ENCODE results near the gene GPC5.

Gene GPC5

GRCh38 chr13:91540158-91540736, 141.8 kb downstream of the GPC5 start:
- Histone ChIP-seq H3K27ac (ENCODE audit: low read length) (no peak overlapping the region), H3K27me3 (ENCODE audit: low read depth, low read length) (no peaks in the 10 kb centered on the region), H3K9me3 (ENCODE audit: control insufficient read depth in 1 of 2, low read length in 2 of 2) (no peaks in the 10 kb centered on the region), H3K36me3 (ENCODE audit: control insufficient read depth in 1 of 2, insufficient read depth in 2 of 2, low read length in 2 of 2) (no peaks in the 10 kb centered on the region), H3K4me3 (ENCODE audit: low read depth in 1 of 2, low read length in 2 of 2) (no peak overlapping the region), H3K4me1 (ENCODE audit: control insufficient read depth in 1 of 2, insufficient read depth in 2 of 2, low read length in 2 of 2) (no peaks in the 10 kb centered on the region)

GRCh38 chr13:91544723-91545122, 146.3 kb downstream of the GPC5 start:
- H3K4me3 ChIP-seq (ENCODE audit: low read depth in 1 of 2, low read length in 2 of 2): no peak overlapping the region
- H3K9me3 ChIP-seq (ENCODE audit: control insufficient read depth in 1 of 2, low read length in 2 of 2): no peaks in the 10 kb centered on the region
- H3K27me3 ChIP-seq (ENCODE audit: low read depth, low read length): no peaks in the 10 kb centered on the region
- no peak overlapping the region for H3K27ac ChIP-seq (ENCODE audit: low read length)
- no peaks in the 10 kb centered on the region for H3K36me3 ChIP-seq (ENCODE audit: control insufficient read depth in 1 of 2, insufficient read depth in 2 of 2, low read length in 2 of 2)
- no peaks in the 10 kb centered on the region for H3K4me1 ChIP-seq (ENCODE audit: control insufficient read depth in 1 of 2, insufficient read depth in 2 of 2, low read length in 2 of 2)

GRCh38 chr13:91546900-91547299, 148.5 kb downstream of the GPC5 start:
- H3K27ac ChIP-seq (ENCODE audit: low read length): no peak overlapping the region
- no peaks in the 10 kb centered on the region for H3K4me1 ChIP-seq (ENCODE audit: control insufficient read depth in 1 of 2, insufficient read depth in 2 of 2, low read length in 2 of 2)
- H3K9me3 ChIP-seq (ENCODE audit: control insufficient read depth in 1 of 2, low read length in 2 of 2): no peaks in the 10 kb centered on the region
- no peaks in the 10 kb centered on the region for H3K27me3 ChIP-seq (ENCODE audit: low read depth, low read length)
- H3K36me3 ChIP-seq (ENCODE audit: control insufficient read depth in 1 of 2, insufficient read depth in 2 of 2, low read length in 2 of 2): no peaks in the 10 kb centered on the region
- no peak overlapping the region for H3K4me3 ChIP-seq (ENCODE audit: low read depth in 1 of 2, low read length in 2 of 2)

GRCh38 chr13:91553584-91553983, 155.2 kb downstream of the GPC5 start:
- H3K4me3 ChIP-seq (ENCODE audit: low read depth in 1 of 2, low read length in 2 of 2): no peak overlapping the region
- H3K27me3 ChIP-seq (ENCODE audit: low read depth, low read length): no peaks in the 10 kb centered on the region

GRCh38 chr13:91554101-91554500, 155.7 kb downstream of the GPC5 start:
- Histone ChIP-seq H3K27me3 (ENCODE audit: low read depth, low read length) (no peaks in the 10 kb centered on the region), H3K4me3 (ENCODE audit: low read depth in 1 of 2, low read length in 2 of 2) (no peak overlapping the region), H3K4me1 (ENCODE audit: control insufficient read depth in 1 of 2, insufficient read depth in 2 of 2, low read length in 2 of 2) (no peaks in the 10 kb centered on the region), H3K9me3 (ENCODE audit: control insufficient read depth in 1 of 2, low read length in 2 of 2) (peaks cover 0 to 8% of the 10 kb centered on the region in 2 donors), H3K27ac (ENCODE audit: low read length) (no peak overlapping the region), H3K36me3 (ENCODE audit: control insufficient read depth in 1 of 2, insufficient read depth in 2 of 2, low read length in 2 of 2) (no peaks in the 10 kb centered on the region)

More at GRCh38 chr13:91553584-91553983, 155.2 kb downstream of the GPC5 start:
- Histone ChIP-seq H3K9me3 (ENCODE audit: control insufficient read depth in 1 of 2, low read length in 2 of 2) (peaks cover 0 to 8% of the 10 kb centered on the region in 2 donors), H3K4me1 (ENCODE audit: control insufficient read depth in 1 of 2, insufficient read depth in 2 of 2, low read length in 2 of 2) (no peaks in the 10 kb centered on the region), H3K27ac (ENCODE audit: low read length) (no peak overlapping the region), H3K36me3 (ENCODE audit: control insufficient read depth in 1 of 2, insufficient read depth in 2 of 2, low read length in 2 of 2) (no peaks in the 10 kb centered on the region)

- Histone ChIP-seq H3K27me3 (ENCODE audit: low read depth, low read length) (no peaks in the 10 kb centered on the region), H3K27ac (ENCODE audit: low read length) (no peak overlapping the region), H3K4me1 (ENCODE audit: control insufficient read depth in 1 of 2, insufficient read depth in 2 of 2, low read length in 2 of 2) (no peaks in the 10 kb centered on the region), H3K36me3 (ENCODE audit: control insufficient read depth in 1 of 2, insufficient read depth in 2 of 2, low read length in 2 of 2) (no peaks in the 10 kb centered on the region), H3K9me3 (ENCODE audit: control insufficient read depth in 1 of 2, low read length in 2 of 2) (peaks cover 0 to 8% of the 10 kb centered on the region in 2 donors), H3K4me3 (ENCODE audit: low read depth in 1 of 2, low read length in 2 of 2) (no peak overlapping the region)
Observed at GRCh38 chr13:91557328-91558090, 159.1 kb downstream of the GPC5 start.

- Histone ChIP-seq H3K4me3 (ENCODE audit: low read depth in 1 of 2, low read length in 2 of 2) (no peak overlapping the region), H3K36me3 (ENCODE audit: control insufficient read depth in 1 of 2, insufficient read depth in 2 of 2, low read length in 2 of 2) (no peaks in the 10 kb centered on the region), H3K9me3 (ENCODE audit: control insufficient read depth in 1 of 2, low read length in 2 of 2) (no peaks in the 10 kb centered on the region), H3K27ac (ENCODE audit: low read length) (no peak overlapping the region), H3K27me3 (ENCODE audit: low read depth, low read length) (no peaks in the 10 kb centered on the region), H3K4me1 (ENCODE audit: control insufficient read depth in 1 of 2, insufficient read depth in 2 of 2, low read length in 2 of 2) (no peaks in the 10 kb centered on the region)
Observed at GRCh38 chr13:91563799-91564198, 165.4 kb downstream of the GPC5 start.

GRCh38 chr13:91564396-91564795, 166.0 kb downstream of the GPC5 start:
- no peak overlapping the region for H3K27ac ChIP-seq (ENCODE audit: low read length)
- no peaks in the 10 kb centered on the region for H3K36me3 ChIP-seq (ENCODE audit: control insufficient read depth in 1 of 2, insufficient read depth in 2 of 2, low read length in 2 of 2)
- no peaks in the 10 kb centered on the region for H3K27me3 ChIP-seq (ENCODE audit: low read depth, low read length)
- no peak overlapping the region for H3K4me3 ChIP-seq (ENCODE audit: low read depth in 1 of 2, low read length in 2 of 2)
- H3K9me3 ChIP-seq (ENCODE audit: control insufficient read depth in 1 of 2, low read length in 2 of 2): no peaks in the 10 kb centered on the region
- no peaks in the 10 kb centered on the region for H3K4me1 ChIP-seq (ENCODE audit: control insufficient read depth in 1 of 2, insufficient read depth in 2 of 2, low read length in 2 of 2)

GRCh38 chr13:91565296-91565695, 166.9 kb downstream of the GPC5 start:
- Histone ChIP-seq H3K4me3 (ENCODE audit: low read depth in 1 of 2, low read length in 2 of 2) (no peak overlapping the region), H3K27ac (ENCODE audit: low read length) (no peak overlapping the region)

GRCh38 chr13:91567485-91568207, 169.2 kb downstream of the GPC5 start:
- Histone ChIP-seq H3K4me1 (ENCODE audit: control insufficient read depth in 1 of 2, insufficient read depth in 2 of 2, low read length in 2 of 2) (no peaks in the 10 kb centered on the region), H3K27me3 (ENCODE audit: low read depth, low read length) (no peaks in the 10 kb centered on the region), H3K27ac (ENCODE audit: low read length) (no peak overlapping the region), H3K9me3 (ENCODE audit: control insufficient read depth in 1 of 2, low read length in 2 of 2) (no peaks in the 10 kb centered on the region), H3K36me3 (ENCODE audit: control insufficient read depth in 1 of 2, insufficient read depth in 2 of 2, low read length in 2 of 2) (no peaks in the 10 kb centered on the region), H3K4me3 (ENCODE audit: low read depth in 1 of 2, low read length in 2 of 2) (no peak overlapping the region)

More at GRCh38 chr13:91565296-91565695, 166.9 kb downstream of the GPC5 start:
- no peaks in the 10 kb centered on the region for H3K9me3 ChIP-seq (ENCODE audit: control insufficient read depth in 1 of 2, low read length in 2 of 2)
- no peaks in the 10 kb centered on the region for H3K36me3 ChIP-seq (ENCODE audit: control insufficient read depth in 1 of 2, insufficient read depth in 2 of 2, low read length in 2 of 2)
- no peaks in the 10 kb centered on the region for H3K27me3 ChIP-seq (ENCODE audit: low read depth, low read length)
- no peaks in the 10 kb centered on the region for H3K4me1 ChIP-seq (ENCODE audit: control insufficient read depth in 1 of 2, insufficient read depth in 2 of 2, low read length in 2 of 2)

- Histone ChIP-seq H3K4me3 (ENCODE audit: low read depth in 1 of 2, low read length in 2 of 2) (no peak overlapping the region), H3K4me1 (ENCODE audit: control insufficient read depth in 1 of 2, insufficient read depth in 2 of 2, low read length in 2 of 2) (no peaks in the 10 kb centered on the region), H3K36me3 (ENCODE audit: control insufficient read depth in 1 of 2, insufficient read depth in 2 of 2, low read length in 2 of 2) (no peaks in the 10 kb centered on the region), H3K9me3 (ENCODE audit: control insufficient read depth in 1 of 2, low read length in 2 of 2) (no peaks in the 10 kb centered on the region), H3K27me3 (ENCODE audit: low read depth, low read length) (no peaks in the 10 kb centered on the region), H3K27ac (ENCODE audit: low read length) (no peak overlapping the region)
Observed at GRCh38 chr13:91571681-91572080, 173.3 kb downstream of the GPC5 start.
